Vein endothelial cell (primary cell): Measurements from ENCODE around the gene UBE2A. TPM values are rescaled to one million over a fixed set of nuclear protein-coding genes. Genes with fewer than 3 reads are reported as not detected.

Experiments used
- total RNA-seq: library from RNA; depleted of rRNA; stranded (reverse); fragments of >200 nt; gene quantifications from 2 replicates; pipeline ENCODE4 v1.2.3, GENCODE V29; 2012

The UBE2A gene
- total RNA-seq, result 27.4 and 39.6 TPM in 2 replicates

GRCh38 chrX:119574394-119575266 is at the start of gene UBE2A:
Gene UBE2A, plus strand, starts transcription at chrX:119574563. Its CDS starts 149 bp downstream, at chrX:119574712.

GRCh38 chrX:119565107-119565663 is 9.2 kb upstream of the UBE2A start, which contains the start of gene STEEP1:
Gene STEEP1, minus strand, starts transcription at chrX:119565409. Its CDS starts 54 bp downstream, at chrX:119565355.

GRCh38 chrX:119606280-119607017 is 32.1 kb downstream of the UBE2A start, which contains the start of gene NKRF:
Gene NKRF, minus strand, starts transcription at chrX:119606424.

Other genes with a start within 250 kb of the UBE2A start
- 16.0 and 20.5 TPM in 2 replicates for gene SLC25A43, start 175.2 kb upstream of the UBE2A start, total RNA-seq
- gene SLC25A5, start 106.1 kb upstream of the UBE2A start, total RNA-seq, result 293 and 307 TPM in 2 replicates
- gene STEEP1, start 9.2 kb upstream of the UBE2A start, total RNA-seq, result 23.8 and 28.5 TPM in 2 replicates
- gene NKRF, start 31.9 kb downstream of the UBE2A start, total RNA-seq, result 8.2 and 8.9 TPM in 2 replicates
- gene SEPTIN6, start 118.6 kb downstream of the UBE2A start, total RNA-seq, result 22.2 and 22.3 TPM in 2 replicates
- not detected in 2 replicates for gene SOWAHD, start 184.0 kb downstream of the UBE2A start, total RNA-seq
- 1,848 and 2,607 TPM in 2 replicates for gene RPL39, start 217.1 kb downstream of the UBE2A start, total RNA-seq